ENCODE measurements around the gene NFATC1. TPM values are rescaled to one million over a fixed set of nuclear protein-coding genes. Genes with fewer than 3 reads are reported as not detected.
A peak's percentile ranks its signal among the peaks of the same experiment; 100 is the strongest.

Gene NFATC1
- total RNA-seq, 6 donors from 2014 or later, result 13.6 to 39.5 (median 20.3) TPM

- H3K4me1 ChIP-seq, result no peaks in the 10 kb centered on the region
- TF ChIP-seq EP300 (IDR thresholded peaks at IDR 0.05) (no peak), POLR2A (IDR thresholded peaks at IDR 0.05) (no peak), POLR2AphosphoS5 (IDR thresholded peaks at IDR 0.05) (no peak), CTCF (IDR thresholded peaks at IDR 0.05) (no peak)
- H3K27me3 ChIP-seq, result no peaks in the 10 kb centered on the region
- WGBS, 2 donors, result 89 to 92% methylated on average over 18 to 19 of the region's 19 CpGs
- H3K27ac ChIP-seq, result no peak overlapping the region
- no peaks in the 10 kb centered on the region for H3K9me3 ChIP-seq
- ATAC-seq (ENCODE audit: low FRiP score in 2 of 2) (no peak), DNase-seq (peak in 1 of 2 donors; percentile 58)
- H3K36me3 ChIP-seq, result peaks cover 0 to 31% (median 7%) of the 10 kb centered on the region in 4 donors
- H3K4me3 ChIP-seq, result no peak overlapping the region
Measured at GRCh38 chr18:79424880-79425568, 29.3 kb downstream of the NFATC1 start.

DNA sequence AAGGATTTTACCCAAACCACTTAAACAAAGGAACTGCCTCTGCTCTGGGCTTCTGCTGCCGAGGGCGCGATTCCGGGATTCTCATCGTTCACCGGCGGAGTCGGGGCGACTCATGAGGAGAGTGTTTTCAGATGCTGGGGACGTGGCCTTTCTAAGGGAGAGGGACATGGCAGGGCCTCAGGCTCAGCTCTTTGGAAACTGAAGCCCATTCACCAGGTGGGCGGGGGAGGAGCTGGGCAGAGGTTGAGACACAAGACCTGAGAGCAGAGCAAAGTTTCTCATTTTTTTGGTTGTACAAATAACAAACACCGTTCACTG, 29.8 kb downstream of the NFATC1 start:
- H3K4me3 ChIP-seq, result no peak overlapping the region
- TF ChIP-seq CTCF (IDR thresholded peaks at IDR 0.05) (no peak), EP300 (IDR thresholded peaks at IDR 0.05) (no peak), POLR2A (IDR thresholded peaks at IDR 0.05) (no peak), POLR2AphosphoS5 (IDR thresholded peaks at IDR 0.05) (no peak)
- no peak for ATAC-seq (ENCODE audit: low FRiP score in 2 of 2)
- H3K4me1 ChIP-seq, result no peaks in the 10 kb centered on the region
- peaks cover 0 to 26% (median 6%) of the 10 kb centered on the region in 4 donors for H3K36me3 ChIP-seq
- H3K27me3 ChIP-seq, result no peaks in the 10 kb centered on the region
- no peaks in the 10 kb centered on the region for H3K9me3 ChIP-seq
- no peak overlapping the region for H3K27ac ChIP-seq
- peak in 1 of 2 donors; percentile 64 for DNase-seq
- 87 to 91% methylated on average over 12 of the region's 12 CpGs for WGBS, 2 donors

GRCh38 chr18:79426376-79427300, 30.9 kb downstream of the NFATC1 start:
- no peaks in the 10 kb centered on the region for H3K4me1 ChIP-seq
- peaks cover 0 to 15% (median 0%) of the 10 kb centered on the region in 4 donors for H3K36me3 ChIP-seq
- H3K9me3 ChIP-seq, result no peaks in the 10 kb centered on the region
- no peaks in the 10 kb centered on the region for H3K27me3 ChIP-seq
- 89 to 93% methylated on average over 16 to 35 of the region's 37 CpGs for WGBS, 2 donors
- H3K27ac ChIP-seq, result no peak overlapping the region
- ATAC-seq (ENCODE audit: low FRiP score in 2 of 2) (no peak), DNase-seq (peak in 1 of 2 donors; percentile 80)
- no peak overlapping the region for H3K4me3 ChIP-seq
- TF ChIP-seq CTCF (IDR thresholded peaks at IDR 0.05), result no peak
- no peak for TF ChIP-seq EP300 (IDR thresholded peaks at IDR 0.05)
- no peak for TF ChIP-seq POLR2AphosphoS5 (IDR thresholded peaks at IDR 0.05)
- no peak for TF ChIP-seq POLR2A (IDR thresholded peaks at IDR 0.05)

GRCh38 chr18:79427368-79428225, 31.9 kb downstream of the NFATC1 start:
- Histone ChIP-seq H3K36me3 (peaks cover 0 to 8% (median under 1%) of the 10 kb centered on the region in 4 donors), H3K27me3 (no peaks in the 10 kb centered on the region), H3K27ac (no peak overlapping the region), H3K4me1 (no peaks in the 10 kb centered on the region), H3K4me3 (no peak overlapping the region), H3K9me3 (no peaks in the 10 kb centered on the region)
- DNase-seq (peak in 1 of 2 donors; percentile 69), ATAC-seq (ENCODE audit: low FRiP score in 2 of 2) (no peak)
- 53 to 83% methylated on average over 7 to 23 of the region's 29 CpGs for WGBS, 2 donors
- TF ChIP-seq POLR2A (IDR thresholded peaks at IDR 0.05), result no peak
- TF ChIP-seq CTCF (IDR thresholded peaks at IDR 0.05), result no peak
- TF ChIP-seq POLR2AphosphoS5 (IDR thresholded peaks at IDR 0.05), result no peak
- no peak for TF ChIP-seq EP300 (IDR thresholded peaks at IDR 0.05)
